Caco-2 (cell line): ENCODE measurements around the gene SEC61G. TPM values are rescaled to one million over a fixed set of nuclear protein-coding genes. Genes with fewer than 3 reads are reported as not detected.
A peak's percentile ranks its signal among the peaks of the same experiment; 100 is the strongest.

ENCODE experiments used
- BruUV-seq: library from RNA; stranded (reverse); fragments of 400-500 nt; replicated peaks from 2 replicates; lab custom pipeline; 2021; lab: Mats Ljungman, UMichigan
- CTCF ChIA-PET: fragments of 300-600 bp; sonication (Branson Sonifier 250); formaldehyde crosslinking; loops from one replicate; lab custom pipeline; 2022; ENCODE audit warnings: antibody characterized with exemption; lab: Charles Lee
- POLR2A ChIA-PET: fragments of 300-600 bp; sonication (Branson Sonifier 250); formaldehyde crosslinking; loops from one replicate; lab custom pipeline; 2022; ENCODE audit warnings: antibody characterized with exemption; lab: Charles Lee
- DNase-seq, 2 experiments: peaks; one replicate each; pipeline versions ENCODE4 v3.0.0 to v3.0.0-alpha.2; 2020 to 2022
- H3K27me3 ChIP-seq: replicated peaks from 2 replicates; pipeline ENCODE4 v1.6.0; 2011; ENCODE audit warnings: low read length; ENCODE audit not compliant: control insufficient read depth, insufficient read depth
- H3K36me3 ChIP-seq: 2 replicates; pipeline ENCODE4 v1.5.1; 2011; ENCODE audit warnings: low read length; ENCODE audit not compliant: control insufficient read depth, insufficient read depth
- H3K4me1 ChIP-seq: fragments of 250-450 bp; sonication (Bioruptor Pico); 2 replicates; pipeline ENCODE4 v1.5.1; 2020; ENCODE audit warnings: mild to moderate bottlenecking
- H3K4me3 ChIP-seq: 2 replicates; pipeline ENCODE4 v1.5.1; 2011; ENCODE audit warnings: low read depth, mild to moderate bottlenecking, control low read depth, low read length
- H3K9me3 ChIP-seq: fragments of 250-450 bp; sonication (Bioruptor Pico); 2 replicates; pipeline ENCODE4 v1.5.1; 2020; ENCODE audit warnings: mild to moderate bottlenecking, moderate library complexity
- H3K27ac Mint-ChIP-seq: one replicate; pipeline ENCODE4 v1.8.0; 2022; ENCODE audit warnings: mixed read lengths; ENCODE audit not compliant: unreplicated experiment
- H3K27me3 Mint-ChIP-seq: one replicate; pipeline ENCODE4 v1.8.0; 2022; ENCODE audit warnings: mixed read lengths; ENCODE audit not compliant: insufficient read depth, unreplicated experiment
- H3K36me3 Mint-ChIP-seq: one replicate; pipeline ENCODE4 v1.8.0; 2022; ENCODE audit warnings: mild to moderate bottlenecking, mixed read lengths; ENCODE audit not compliant: insufficient read depth, unreplicated experiment
- H3K4me1 Mint-ChIP-seq: one replicate; pipeline ENCODE4 v1.8.0; 2022; ENCODE audit warnings: low read depth, mixed read lengths; ENCODE audit not compliant: unreplicated experiment
- H3K4me3 Mint-ChIP-seq: one replicate; pipeline ENCODE4 v1.8.0; 2022; ENCODE audit warnings: mild to moderate bottlenecking, moderate library complexity, mixed read lengths; ENCODE audit not compliant: unreplicated experiment
- H3K9me3 Mint-ChIP-seq: one replicate; pipeline ENCODE4 v1.8.0; 2022; ENCODE audit warnings: mixed read lengths; ENCODE audit not compliant: unreplicated experiment
- CTCF ChIP-seq, 2 experiments: fragments of 200-600 bp in 1 of 2; IDR thresholded peaks; 1 replicate in 1 of 2; 2 replicates in 1 of 2; pipeline versions ENCODE4 v1.5.1 to v1.8.0; 2011 to 2022; ENCODE audit warnings: antibody characterized with exemption in 1 of 2, control low read depth in 1 of 2, inconsistent platforms in 1 of 2, low read depth in 1 of 2, low read length in 1 of 2, mild to moderate bottlenecking in 1 of 2, moderate library complexity in 1 of 2; ENCODE audit not compliant: insufficient read depth in 1 of 2, severe bottlenecking in 1 of 2, unreplicated experiment in 1 of 2
- intact Hi-C: fragments of 100-400 bp; cut with micrococcal nuclease; formaldehyde crosslinking; loops from one replicate; pipeline ENCODE4 v1.10.0; 2022; ENCODE audit not compliant: unreplicated experiment
- total RNA-seq: library from RNA; stranded (reverse); gene quantifications from 2 replicates; pipeline ENCODE4 v1.2.3, GENCODE V29; 2022

The SEC61G gene
- total RNA-seq, 1 experiment from 2014 or later: 189 TPM

GRCh38 chr7:54774785-54775740 lies 16.1 kb upstream of the SEC61G start:
- Histone ChIP-seq H3K27me3 (no peaks in the 10 kb centered on the region), H3K9me3 (peaks cover 4% of the 10 kb centered on the region), H3K4me1 (no peaks in the 10 kb centered on the region), H3K4me3 (no peak overlapping the region), H3K36me3 (no peaks in the 10 kb centered on the region)
- no TSS peak for BruUV-seq
- H3K27me3 Mint-ChIP-seq: peaks cover 16% of the 10 kb centered on the region
- no peak for DNase-seq
- ChIA-PET CTCF (interaction anchor here (0.8 to 4.6 kb wide), 2 partner anchors 434 to 480 kb away, joined by 3 to 37 read pairs; no protein-coding TSS in a partner anchor), POLR2A (no interaction called here)
- no peaks in the 10 kb centered on the region for H3K36me3 Mint-ChIP-seq
- TF ChIP-seq CTCF (IDR thresholded peaks at IDR 0.05; ENCODE audit: insufficient read depth in 1 of 2, low read depth in 1 of 2, low read length in 1 of 2, severe bottlenecking in 1 of 2, unreplicated experiment in 1 of 2): no peak
- H3K4me3 Mint-ChIP-seq: no peak overlapping the region
- intact Hi-C loops: loop anchor here (1.0 to 10.0 kb wide), 10 partner anchors 13 to 640 kb away; partner anchors contain the start of genes EGFR and LANCL2
- H3K9me3 Mint-ChIP-seq: peaks cover 19% of the 10 kb centered on the region
- no peaks in the 10 kb centered on the region for H3K4me1 Mint-ChIP-seq
- H3K27ac Mint-ChIP-seq: no peak overlapping the region

GRCh38 chr7:54773472-54774399 lies 14.7 kb upstream of the SEC61G start:
- ChIA-PET POLR2A (interaction anchor here (0.5 kb wide), 1 partner anchor 1291 kb away, joined by 7 read pairs; no protein-coding TSS in a partner anchor), CTCF (interaction anchor here (0.8 to 4.6 kb wide), 3 partner anchors 356 to 481 kb away, joined by 3 to 37 read pairs (median 3); no protein-coding TSS in a partner anchor)
- Mint-ChIP-seq H3K36me3 (no peaks in the 10 kb centered on the region), H3K27ac (peak overlapping the region; percentile 77), H3K4me1 (no peaks in the 10 kb centered on the region), H3K4me3 (peak overlapping the region; percentile 70), H3K27me3 (peaks cover 18% of the 10 kb centered on the region), H3K9me3 (peaks cover 19% of the 10 kb centered on the region)
- Histone ChIP-seq H3K36me3 (no peaks in the 10 kb centered on the region), H3K9me3 (peaks cover 4% of the 10 kb centered on the region), H3K4me3 (peak overlapping the region; percentile 28), H3K27me3 (no peaks in the 10 kb centered on the region), H3K4me1 (no peaks in the 10 kb centered on the region)
- intact Hi-C loops: loop anchor here (1.0 to 10.0 kb wide), 10 partner anchors 15 to 642 kb away; partner anchors contain the start of genes EGFR and LANCL2
- peak; percentile 88 to 89 for DNase-seq
- TF ChIP-seq CTCF (IDR thresholded peaks at IDR 0.05; ENCODE audit: insufficient read depth in 1 of 2, low read depth in 1 of 2, low read length in 1 of 2, severe bottlenecking in 1 of 2, unreplicated experiment in 1 of 2): peak; percentile 80 to 92
- no TSS peak for BruUV-seq
